Activated effector memory CD4-positive, alpha-beta T cell treated with Interleukin-2 at 50 U/mL for 16 hours (primary cell): ENCODE results near the gene CRYZ.

Source experiments
- DNase-seq: peaks from one replicate; pipeline ENCODE4 v3.0.0-alpha.2; 2020

Gene CRYZ

GRCh38 chr1:74729741-74730478, 2.9 kb downstream of the CRYZ start:
- no peak for DNase-seq

- no peak for DNase-seq
These were observed 4.1 kb downstream of the CRYZ start for GRCh38 chr1:74728736-74729135.

- DNase-seq: no peak
These were observed 6.8 kb downstream of the CRYZ start for GRCh38 chr1:74726063-74726462.

- DNase-seq: no peak
These were observed 15.2 kb downstream of the CRYZ start for GRCh38 chr1:74717626-74718025.

GRCh38 chr1:74716822-74717221, 16.0 kb downstream of the CRYZ start:
- no peak for DNase-seq

- no peak for DNase-seq
These were observed 17.0 kb downstream of the CRYZ start for GRCh38 chr1:74715806-74716205.

GRCh38 chr1:74715236-74715502, 17.7 kb downstream of the CRYZ start:
- DNase-seq: no peak

GRCh38 chr1:74714429-74715235, 18.2 kb downstream of the CRYZ start:
- DNase-seq: no peak

GRCh38 chr1:74713849-74714248, 19.0 kb downstream of the CRYZ start:
- DNase-seq: no peak

- DNase-seq: no peak
These were observed 20.0 kb downstream of the CRYZ start for GRCh38 chr1:74712881-74713280.

- no peak for DNase-seq
These were observed 29.3 kb downstream of the CRYZ start for GRCh38 chr1:74703386-74704182.

- DNase-seq: no peak
These were observed 33.5 kb downstream of the CRYZ start for GRCh38 chr1:74699331-74699730.

- DNase-seq: no peak
These were observed 35.0 kb downstream of the CRYZ start for GRCh38 chr1:74697832-74698231.

- no peak for DNase-seq
These were observed 39.4 kb downstream of the CRYZ start for GRCh38 chr1:74693473-74693872.

GRCh38 chr1:74690909-74691308, 41.9 kb downstream of the CRYZ start:
- DNase-seq: no peak

GRCh38 chr1:74690364-74690696, 42.5 kb downstream of the CRYZ start:
- no peak for DNase-seq

GRCh38 chr1:74689621-74690363, 43.1 kb downstream of the CRYZ start:
- no peak for DNase-seq

- DNase-seq: no peak
These were observed 45.9 kb downstream of the CRYZ start for GRCh38 chr1:74686928-74687327.

- DNase-seq: no peak
These were observed 48.5 kb downstream of the CRYZ start for GRCh38 chr1:74684301-74684700.

GRCh38 chr1:74683656-74684055, 49.2 kb downstream of the CRYZ start:
- no peak for DNase-seq

GRCh38 chr1:74681851-74682250, 51.0 kb downstream of the CRYZ start:
- no peak for DNase-seq

GRCh38 chr1:74681449-74681848, 51.4 kb downstream of the CRYZ start:
- DNase-seq: no peak

GRCh38 chr1:74681001-74681400, 51.8 kb downstream of the CRYZ start:
- no peak for DNase-seq
